Mammary epithelial cell (primary cell): Measurements from ENCODE around the gene HLCS.

Experiments used
- CTCF ChIP-seq, 2 donors: IDR thresholded peaks in 1 of 2; conservative IDR thresholded peaks in 1 of 2; 2 replicates each; pipeline ENCODE4 v1.5.1; 2011 to 2012; ENCODE audit warnings: inconsistent platforms in 2 of 2, low read length in 2 of 2, mild to moderate bottlenecking in 2 of 2, control low read depth in 1 of 2, low read depth in 1 of 2; ENCODE audit not compliant: insufficient read depth in 1 of 2; ENCODE audit errors: extremely low read depth in 1 of 2
- EZH2 ChIP-seq: IDR thresholded peaks from 2 replicates; pipeline ENCODE4 v1.6.1; 2012; ENCODE audit warnings: low read length, inconsistent platforms, borderline replicate concordance

- TF ChIP-seq CTCF (conservative IDR thresholded peaks at IDR 0.05 in 1 of 2, IDR thresholded peaks at IDR 0.05 in 1 of 2; ENCODE audit: extremely low read depth in 1 of 2, insufficient read depth in 1 of 2, low read depth in 1 of 2, low read length in 2 of 2) = no peak
- TF ChIP-seq EZH2 = no peak
Observed at GRCh38 chr21:36766511-36766910, 200.0 kb downstream of the HLCS start.
